ENCODE data around the gene ALPL. TPM values are rescaled to one million over a fixed set of nuclear protein-coding genes. Genes with fewer than 3 reads are reported as not detected.

Gene ALPL
- 0.19 to 0.47 TPM (median 0.31 TPM) in 5 replicates for total RNA-seq (2022; extraction: Qiagen RNA extraction; ENCODE audit: low read depth)

GRCh38 chr1:21509351-21510112, at the start of gene ALPL:
TSS of gene ALPL (plus strand) at chr1:21509423. CDS start at chr1:21554082, 44,659 bp downstream.

Other genes with a start within 250 kb of the ALPL start
- gene ECE1, start 219.0 kb upstream of the ALPL start, total RNA-seq (2022; extraction: Qiagen RNA extraction; ENCODE audit: low read depth) = 55.6 to 68.4 TPM (median 62.5 TPM) in 5 replicates
- gene NBPF3, start 69.3 kb upstream of the ALPL start, total RNA-seq (2022; extraction: Qiagen RNA extraction; ENCODE audit: low read depth) = 5.5 to 7.2 TPM (median 6.3 TPM) in 5 replicates
- 9.9 to 13.8 TPM (median 12.8 TPM) in 5 replicates for gene RAP1GAP, start 159.9 kb downstream of the ALPL start, total RNA-seq (2022; extraction: Qiagen RNA extraction; ENCODE audit: low read depth)

Data from A549 treated with DMSO at 1 μM for 4 hours (cell line).